CD4-positive, alpha-beta T cell treated with Interferon gamma for 1 hour (primary cell): ENCODE measurements around the gene TAF10.

Source experiments
- DNase-seq: peaks from one replicate; pipeline ENCODE4 v3.0.0-alpha.2; 2020

TAF10 gene

DNA sequence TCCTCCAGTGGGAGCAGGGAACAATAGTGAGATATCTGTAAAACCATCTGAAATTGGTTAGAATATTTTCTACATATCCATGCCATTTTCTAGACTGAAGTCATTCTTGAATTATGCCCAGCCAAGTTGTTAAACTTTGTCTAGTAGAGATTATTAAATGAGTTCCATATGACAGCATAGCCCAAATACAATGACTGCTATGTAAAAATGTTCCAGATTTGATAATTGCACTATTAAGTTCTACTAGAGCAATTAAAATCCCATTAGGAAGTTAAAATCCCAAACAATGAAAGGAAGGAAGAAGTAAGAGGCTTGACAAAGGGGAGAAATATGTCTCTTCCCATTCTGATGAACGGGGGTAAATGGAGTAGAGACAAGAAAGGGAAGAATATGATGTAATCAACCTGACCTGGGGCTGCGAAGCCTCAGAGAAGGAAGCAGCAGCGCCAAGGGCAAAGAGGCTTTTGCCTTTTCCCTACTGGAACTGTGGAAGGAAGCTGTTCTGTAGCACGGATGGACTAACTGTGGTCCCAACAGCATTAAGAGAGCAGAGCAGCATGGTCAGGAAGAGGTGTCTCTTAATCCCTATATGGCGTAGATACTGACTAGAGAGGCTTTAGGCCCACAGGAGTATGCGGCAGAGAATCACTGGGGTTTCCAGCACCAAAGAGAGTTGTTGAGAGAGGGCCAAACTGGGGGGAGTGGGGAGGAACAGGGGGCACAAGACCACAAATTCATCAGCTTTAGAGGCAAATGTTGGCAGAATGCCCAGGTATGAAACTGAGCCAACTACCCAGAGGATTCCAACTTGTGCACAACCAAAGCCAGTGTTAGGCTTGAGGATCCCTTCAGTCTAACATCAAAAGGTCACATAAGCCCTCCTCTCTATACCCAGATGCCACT lies 35.3 kb downstream of the TAF10 start:
- DNase-seq: no peak

- no peak for DNase-seq
Measured at GRCh38 chr11:6574816-6575715, 37.0 kb downstream of the TAF10 start.

GRCh38 chr11:6572215-6572614 lies 39.8 kb downstream of the TAF10 start:
- DNase-seq: no peak

DNA sequence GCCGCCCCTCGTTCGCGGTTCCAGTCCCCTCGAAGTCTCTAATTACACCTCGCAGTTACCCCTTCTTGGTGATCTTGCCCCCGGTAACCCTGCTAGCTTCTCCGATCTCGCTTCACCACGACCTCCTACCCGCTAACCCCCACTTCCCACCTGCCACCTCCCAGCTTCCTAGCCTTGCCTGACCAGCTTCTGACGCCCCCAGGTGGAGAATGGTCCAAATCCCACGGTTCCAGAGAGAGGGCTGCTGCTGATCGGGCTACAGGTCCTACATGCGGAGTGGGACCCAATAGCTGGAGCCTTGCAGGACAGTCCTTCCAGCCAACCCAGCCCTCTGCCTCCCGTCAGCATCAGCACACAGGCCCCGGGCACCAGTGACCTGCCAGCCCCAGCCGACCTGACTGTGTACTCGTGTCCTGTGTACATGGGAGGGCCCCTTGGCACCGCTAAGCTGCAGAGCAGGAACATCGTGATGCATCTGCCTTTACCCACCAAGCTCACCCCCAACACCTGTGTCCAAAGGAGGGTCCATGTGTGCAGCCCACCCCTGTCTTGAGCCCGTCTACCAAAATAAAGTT lies 40.5 kb downstream of the TAF10 start:
- no peak for DNase-seq

GRCh38 chr11:6570691-6571427 lies 41.2 kb downstream of the TAF10 start:
- DNase-seq: no peak

DNA sequence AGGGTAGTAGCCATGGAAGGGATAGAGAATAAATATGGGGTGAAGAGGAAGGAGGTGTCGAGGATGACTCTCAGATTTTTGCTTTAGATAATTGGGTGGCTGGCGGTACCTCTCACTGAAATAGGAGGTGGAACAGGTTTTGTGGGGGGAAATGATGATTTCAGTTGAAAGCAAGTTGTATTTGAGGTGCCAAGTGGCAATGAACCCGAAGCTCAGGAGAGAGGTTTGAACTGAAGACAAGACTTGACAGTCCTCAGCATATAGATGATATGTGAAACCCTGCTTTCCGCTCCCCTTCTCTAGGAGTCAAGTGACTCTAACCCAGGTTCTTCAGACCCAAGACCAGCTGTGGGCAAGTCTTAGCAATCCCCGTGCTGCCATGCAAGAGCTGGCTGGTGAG lies 42.3 kb downstream of the TAF10 start:
- DNase-seq: no peak

GRCh38 chr11:6568191-6568918 lies 43.7 kb downstream of the TAF10 start:
- DNase-seq: no peak

- DNase-seq: no peak
Measured at GRCh38 chr11:6567371-6567745, 44.7 kb downstream of the TAF10 start.

DNA sequence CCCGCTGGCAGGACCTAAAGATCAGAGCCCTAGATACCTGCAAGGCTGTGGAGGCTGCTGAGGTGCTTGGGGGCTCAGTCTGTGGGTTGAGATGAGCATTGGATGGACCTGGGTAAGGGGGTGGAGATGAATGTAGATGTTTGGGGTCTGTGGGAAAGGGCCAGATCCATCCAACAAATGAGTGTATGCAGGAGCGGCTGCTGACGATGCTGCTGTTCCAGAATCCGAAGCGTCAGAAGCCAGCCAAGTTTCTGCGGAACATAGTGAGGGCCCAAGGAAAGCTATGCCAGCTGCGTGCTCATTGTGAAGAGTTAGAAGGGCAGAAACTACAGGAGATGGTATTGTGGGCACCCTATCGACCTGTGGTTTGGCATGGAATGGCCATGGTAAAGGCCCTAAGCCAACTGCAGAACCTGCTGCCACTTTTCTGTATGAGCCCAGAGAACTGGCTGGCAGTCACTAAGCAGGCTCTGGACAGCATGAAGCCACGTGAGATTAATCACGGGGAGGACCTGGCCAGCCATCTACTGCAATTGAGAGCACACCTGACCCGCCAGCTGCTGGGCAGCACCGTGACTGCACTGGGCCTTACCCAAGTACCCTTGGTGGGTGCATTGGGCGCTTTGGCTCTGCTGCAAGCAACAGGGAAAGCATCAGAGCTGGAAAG lies 45.2 kb downstream of the TAF10 start:
- no peak for DNase-seq

DNA sequence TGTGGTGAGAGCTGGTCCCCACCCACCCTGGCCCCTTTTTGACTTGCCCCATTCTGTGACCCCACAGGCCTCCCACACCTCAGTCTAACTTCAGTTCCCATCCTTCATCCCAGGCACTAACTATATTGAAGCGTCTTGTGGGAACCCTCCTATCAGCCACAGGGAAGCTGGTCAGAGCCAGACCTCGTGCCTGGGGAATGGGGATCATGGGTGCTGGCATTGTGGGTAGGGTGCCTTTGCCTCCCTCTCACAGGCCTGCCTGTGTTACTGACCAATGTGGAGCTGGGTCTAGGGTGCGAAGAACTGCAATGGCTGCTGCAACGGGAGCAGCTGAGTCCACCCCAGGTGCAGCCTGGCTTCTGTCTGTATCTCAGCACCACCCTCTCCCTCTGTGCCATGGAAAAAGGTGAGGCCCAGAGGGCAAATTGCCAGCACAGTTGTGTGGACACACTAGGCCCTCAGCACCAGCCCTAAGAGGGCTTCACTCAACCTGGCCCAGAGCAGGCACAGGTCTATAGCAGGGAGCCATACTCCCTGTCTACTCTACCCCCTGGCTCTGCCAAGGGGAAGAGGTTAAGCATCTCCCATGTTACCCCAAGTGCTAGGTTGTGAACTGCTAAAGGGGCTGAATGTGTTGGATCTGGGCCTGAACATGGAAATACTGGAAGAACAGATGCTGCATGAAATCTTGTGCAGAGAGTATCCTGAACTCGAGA lies 45.9 kb downstream of the TAF10 start:
- DNase-seq: no peak

- no peak for DNase-seq
Measured at GRCh38 chr11:6565325-6565724, 46.7 kb downstream of the TAF10 start.

DNA sequence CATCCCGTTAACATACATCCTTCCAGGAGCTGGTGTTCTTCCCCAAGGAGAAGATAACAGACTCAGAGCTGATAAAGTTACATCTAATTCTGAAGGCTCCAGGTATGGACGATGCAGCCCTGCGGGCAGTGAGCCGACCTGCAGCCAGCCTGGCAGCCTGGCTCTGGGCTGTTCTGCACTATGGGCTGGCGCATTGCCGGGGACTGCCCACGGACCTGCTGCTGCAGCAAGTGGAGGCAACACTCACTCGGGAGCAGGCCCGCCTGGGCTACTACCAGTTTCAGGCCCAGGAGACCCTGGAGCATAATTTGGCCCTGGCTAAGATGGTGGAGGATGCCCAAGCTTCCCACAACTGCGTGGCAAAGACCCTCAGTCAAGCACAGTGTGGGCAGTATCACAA lies 48.3 kb downstream of the TAF10 start:
- no peak for DNase-seq

- no peak for DNase-seq
Measured at GRCh38 chr11:6563121-6563619, 48.8 kb downstream of the TAF10 start.

DNA sequence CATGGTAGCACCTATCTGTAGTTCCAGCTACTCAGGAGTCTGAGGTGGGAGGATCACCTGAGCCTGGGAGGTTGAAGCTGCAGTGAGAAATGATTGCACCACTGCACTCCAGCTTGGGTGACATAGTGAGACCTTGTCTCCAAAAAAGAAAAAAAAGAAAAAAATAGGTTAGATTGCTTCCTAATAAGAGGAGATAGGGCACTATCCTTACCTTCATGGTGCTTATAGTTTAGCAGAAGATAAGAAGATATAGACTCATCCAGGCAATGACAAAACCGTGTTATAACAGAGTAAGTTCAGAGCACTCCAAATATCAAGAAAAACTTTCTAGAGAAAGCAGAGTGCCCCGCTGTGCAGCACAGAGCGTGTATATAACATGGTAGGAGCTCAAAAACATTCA lies 50.7 kb downstream of the TAF10 start:
- DNase-seq: no peak
